ENCODE data around the gene NPTN.

GRCh38 chr15:73655724-73656123, 22.5 kb upstream of the NPTN start:
- no peak for TF ChIP-seq CTCF (IDR thresholded peaks at IDR 0.05)
- TF ChIP-seq POLR2A (IDR thresholded peaks at IDR 0.05) = no peak
